ENCODE data around the gene PLA2G4D.
"Not testable (repeated sequence)": the region's sequence is repeated elsewhere in the genome, so short reads cannot be mapped to it uniquely, and the experiment has no call there.

Gene PLA2G4D

GRCh38 chr15:42121682-42122081 lies 27.3 kb upstream of the PLA2G4D start:
- no peak for DNase-seq

GRCh38 chr15:42121021-42121420 lies 26.7 kb upstream of the PLA2G4D start:
- DNase-seq, result no peak

- no peak for DNase-seq
Measured at GRCh38 chr15:42120285-42120684, 25.9 kb upstream of the PLA2G4D start.

GRCh38 chr15:42119446-42119760 lies 25.0 kb upstream of the PLA2G4D start:
- no peak for DNase-seq

GRCh38 chr15:42118650-42119445 lies 24.5 kb upstream of the PLA2G4D start:
- DNase-seq, result no peak

GRCh38 chr15:42111924-42112323 lies 17.6 kb upstream of the PLA2G4D start:
- no peak for DNase-seq

- no peak for DNase-seq
Measured at GRCh38 chr15:42110367-42110766, 16.0 kb upstream of the PLA2G4D start.

- no peak for DNase-seq
Measured at GRCh38 chr15:42108806-42109205, 14.4 kb upstream of the PLA2G4D start.

- DNase-seq, result no peak
Measured at GRCh38 chr15:42108189-42108588, 13.8 kb upstream of the PLA2G4D start.

GRCh38 chr15:42107473-42107872 lies 13.1 kb upstream of the PLA2G4D start:
- no peak for DNase-seq

- no peak for DNase-seq
Measured at GRCh38 chr15:42106288-42106687, 11.9 kb upstream of the PLA2G4D start.

- DNase-seq, result no peak
Measured at GRCh38 chr15:42104095-42104891, 9.9 kb upstream of the PLA2G4D start.

- peak; percentile 48 for DNase-seq
Measured at GRCh38 chr15:42102646-42103235, 8.4 kb upstream of the PLA2G4D start.

- DNase-seq, result peak; percentile 89
Measured at GRCh38 chr15:42101861-42102260, 7.5 kb upstream of the PLA2G4D start.

- peak; percentile 24 for DNase-seq
Measured at GRCh38 chr15:42100021-42100800, 5.8 kb upstream of the PLA2G4D start.

- no peak for DNase-seq
Measured at GRCh38 chr15:42097018-42097417, 2.7 kb upstream of the PLA2G4D start.

GRCh38 chr15:42093966-42094365 lies 396 bp downstream of the PLA2G4D start:
- no peak for DNase-seq

GRCh38 chr15:42092398-42093318 lies 1.7 kb downstream of the PLA2G4D start:
- DNase-seq, result peak; percentile 31

GRCh38 chr15:42091753-42092397 lies 2.5 kb downstream of the PLA2G4D start:
- not testable (repeated sequence) for DNase-seq

GRCh38 chr15:42090781-42091180 lies 3.6 kb downstream of the PLA2G4D start:
- DNase-seq, result no peak

GRCh38 chr15:42090370-42090769 lies 4.0 kb downstream of the PLA2G4D start:
- no peak for DNase-seq
